Activated naive CD8-positive, alpha-beta T cell treated with anti-CD3 and anti-CD28 coated beads for 36 hours (primary cell): ENCODE measurements around the gene HLA-DPB1. TPM values are rescaled to one million over a fixed set of nuclear protein-coding genes. Genes with fewer than 3 reads are reported as not detected.

Source experiments
- DNase-seq: peaks from one replicate; pipeline ENCODE4 v3.0.0; 2021
- H3K27ac Mint-ChIP-seq: one replicate; pipeline ENCODE4 v1.8.0; 2022; ENCODE audit warnings: mild to moderate bottlenecking, moderate library complexity, mixed read lengths
- H3K27me3 Mint-ChIP-seq: one replicate; pipeline ENCODE4 v1.8.0; 2022; ENCODE audit warnings: mild to moderate bottlenecking, mixed read lengths
- H3K36me3 Mint-ChIP-seq: one replicate; pipeline ENCODE4 v1.8.0; 2021; ENCODE audit warnings: mild to moderate bottlenecking, mixed read lengths
- H3K4me1 Mint-ChIP-seq: one replicate; pipeline ENCODE4 v1.8.0; 2021; ENCODE audit warnings: mixed read lengths
- H3K4me3 Mint-ChIP-seq: one replicate; pipeline ENCODE4 v1.8.0; 2022; ENCODE audit warnings: mild to moderate bottlenecking, moderate library complexity, mixed read lengths
- H3K9me3 Mint-ChIP-seq: one replicate; pipeline ENCODE4 v1.8.0; 2022; ENCODE audit warnings: mixed read lengths
- total RNA-seq, 2 experiments: library from RNA; stranded (reverse); gene quantifications; one replicate each; pipeline ENCODE4 v1.2.3, GENCODE V29; 2021

The HLA-DPB1 gene
- total RNA-seq: 1 to 10 TPM; 8.2 to 9.3 TPM

DNA sequence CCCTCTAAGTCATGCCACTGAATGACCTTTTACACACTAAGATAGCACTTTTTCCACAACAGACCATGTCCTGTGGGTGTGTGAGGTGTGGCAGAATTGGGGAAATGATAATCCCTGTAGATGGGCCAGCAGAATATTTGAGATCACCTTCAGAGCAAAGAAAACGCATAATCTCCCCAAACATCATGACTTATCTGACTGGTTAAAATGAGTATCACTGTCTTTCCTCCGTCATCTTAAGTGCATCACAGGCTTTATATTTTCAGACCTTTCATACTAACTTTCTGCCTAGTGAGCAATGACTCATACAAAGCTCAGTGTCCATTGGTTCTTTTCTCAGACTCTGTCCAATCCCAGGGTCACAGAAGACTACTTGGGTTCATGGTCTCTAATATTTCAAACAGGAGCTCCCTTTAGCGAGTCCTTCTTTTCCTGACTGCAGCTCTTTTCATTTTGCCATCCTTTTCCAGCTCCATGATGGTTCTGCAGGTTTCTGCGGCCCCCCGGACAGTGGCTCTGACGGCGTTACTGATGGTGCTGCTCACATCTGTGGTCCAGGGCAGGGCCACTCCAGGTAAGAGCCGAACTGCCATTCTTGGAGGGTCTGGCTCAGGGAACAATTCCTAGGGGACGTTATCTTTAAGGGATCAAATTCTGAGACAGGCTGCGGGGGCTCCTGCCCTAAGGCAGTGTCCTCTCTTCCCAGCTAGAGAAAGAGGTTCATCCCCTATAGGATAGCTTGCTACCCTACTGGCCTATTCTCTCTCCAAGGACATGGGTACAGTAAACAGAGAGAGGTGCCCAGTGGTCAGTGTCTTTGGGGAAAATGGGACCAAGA lies at the start of gene HLA-DPB1:
TSS of gene HLA-DPB1 (plus strand) at position 423 of the 838 bp plus-strand sequence. CDS start at position 475, 52 bp downstream.
- H3K4me3 Mint-ChIP-seq: peak within 1 kb of the TSS; percentile 77
- DNase-seq: peak; percentile 8
- peak within 1 kb of the TSS; percentile 68 for H3K27ac Mint-ChIP-seq

DNA sequence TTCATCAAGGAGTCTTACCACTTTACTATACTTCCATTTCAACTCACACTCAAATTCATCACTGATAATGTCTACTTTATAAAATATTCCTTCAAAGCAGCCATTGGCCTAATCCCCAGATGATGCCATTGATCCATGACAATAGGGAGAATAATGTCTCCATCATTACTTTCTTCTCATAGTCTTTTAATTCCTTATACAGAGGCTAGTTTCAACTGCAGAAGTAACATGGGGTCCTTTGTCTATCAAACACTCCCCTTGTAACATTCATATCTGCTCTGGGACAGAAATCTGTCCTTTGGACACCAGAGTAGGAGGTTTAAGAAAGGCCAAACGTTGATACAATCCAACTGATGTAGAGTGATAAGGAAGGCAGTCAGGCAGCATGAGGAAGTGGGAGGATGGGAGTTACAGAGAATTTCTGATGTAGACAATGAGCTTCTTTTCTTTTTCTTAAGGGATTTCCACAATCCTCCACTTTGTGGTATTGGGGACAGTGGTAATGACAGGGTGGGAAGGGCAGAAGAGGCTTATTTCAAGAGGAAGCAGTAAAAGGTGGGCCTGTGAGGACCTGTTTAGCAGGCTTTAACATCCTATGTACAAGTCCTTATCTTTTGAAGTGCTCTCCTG lies 47.5 kb upstream of the HLA-DPB1 start:
- Mint-ChIP-seq H3K9me3 (no peaks in the 10 kb centered on the region), H3K27me3 (peaks cover 48% of the 10 kb centered on the region), H3K4me1 (peaks cover 14% of the 10 kb centered on the region), H3K27ac (peak overlapping the region; percentile 19), H3K4me3 (no peak overlapping the region), H3K36me3 (no peaks in the 10 kb centered on the region)
- DNase-seq: no peak

More for the DNA sequence above, at the start of gene HLA-DPB1:
- Mint-ChIP-seq H3K27me3 (peaks cover 4% of the 10 kb centered on the region), H3K36me3 (no peaks in the 10 kb centered on the region), H3K9me3 (no peaks in the 10 kb centered on the region), H3K4me1 (peaks cover 40% of the 10 kb centered on the region)

DNA sequence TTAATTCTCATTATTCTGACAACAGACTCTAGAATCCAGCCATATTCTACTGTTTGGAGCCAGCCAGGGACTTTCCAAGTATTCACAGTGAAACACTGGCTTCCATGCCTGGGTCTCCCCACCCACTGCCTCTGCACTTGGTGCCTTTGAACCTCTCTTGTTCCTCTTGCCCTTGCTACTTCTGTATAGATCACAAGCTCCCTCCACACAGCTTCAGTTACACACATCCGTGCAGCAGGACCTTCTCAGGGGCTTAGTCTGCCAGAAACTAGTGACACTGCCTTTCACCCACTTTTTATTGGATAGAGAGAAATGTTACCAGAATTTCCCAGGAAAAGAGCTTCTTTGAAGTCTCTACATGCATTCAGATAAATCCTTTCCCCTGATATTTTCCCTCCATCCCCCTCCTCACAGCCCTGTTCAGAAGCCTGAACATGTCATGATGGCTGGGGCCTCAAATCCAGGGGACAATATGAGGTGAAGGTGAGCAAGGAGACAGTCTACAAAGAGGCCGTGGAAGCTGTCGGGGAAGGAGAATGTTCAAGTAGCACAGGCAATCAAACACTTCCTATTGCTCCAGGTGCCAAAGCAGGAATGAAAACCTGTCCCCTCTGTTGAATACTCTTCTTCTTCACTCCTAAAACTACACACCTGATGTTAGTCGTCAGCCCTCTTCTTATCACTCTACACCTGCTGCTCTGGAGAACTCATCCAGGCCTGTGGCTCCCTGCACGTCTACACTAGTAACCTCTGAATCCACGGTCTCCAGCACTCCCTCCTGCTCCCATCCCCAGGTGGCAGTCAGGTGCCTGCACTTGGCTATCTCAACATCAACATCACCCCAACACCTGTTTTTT lies 46.2 kb upstream of the HLA-DPB1 start:
- Mint-ChIP-seq H3K27ac (peak overlapping the region; percentile 81), H3K27me3 (peaks cover 56% of the 10 kb centered on the region), H3K36me3 (peaks cover 1% of the 10 kb centered on the region), H3K9me3 (peaks cover 3% of the 10 kb centered on the region), H3K4me3 (no peak overlapping the region), H3K4me1 (peaks cover 14% of the 10 kb centered on the region)
- no peak for DNase-seq

DNA sequence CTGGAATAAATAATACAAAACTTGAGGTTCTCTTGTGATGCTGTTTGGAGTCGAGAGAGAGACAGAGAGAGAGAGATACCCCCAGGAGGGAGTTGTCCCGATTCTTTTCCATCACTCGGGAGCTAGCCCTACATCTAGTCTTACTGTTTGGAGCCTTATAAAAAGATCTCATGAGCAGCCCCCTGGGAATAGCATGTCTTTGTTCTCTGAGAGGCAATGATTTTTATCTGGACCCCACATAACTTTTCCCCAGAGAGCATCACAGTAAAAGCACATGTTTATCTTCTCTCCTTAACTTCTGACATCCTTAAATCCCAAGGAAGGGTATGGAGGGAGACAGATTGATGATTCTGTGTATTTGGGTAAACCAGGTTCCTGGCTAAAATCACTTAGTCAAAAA lies 45.5 kb upstream of the HLA-DPB1 start:
- peaks cover 7% of the 10 kb centered on the region for H3K9me3 Mint-ChIP-seq
- peaks cover 4% of the 10 kb centered on the region for H3K36me3 Mint-ChIP-seq
- H3K27ac Mint-ChIP-seq: peak overlapping the region; percentile 1
- peaks cover 59% of the 10 kb centered on the region for H3K27me3 Mint-ChIP-seq
- H3K4me3 Mint-ChIP-seq: no peak overlapping the region
- DNase-seq: no peak
- H3K4me1 Mint-ChIP-seq: peaks cover 14% of the 10 kb centered on the region

DNA sequence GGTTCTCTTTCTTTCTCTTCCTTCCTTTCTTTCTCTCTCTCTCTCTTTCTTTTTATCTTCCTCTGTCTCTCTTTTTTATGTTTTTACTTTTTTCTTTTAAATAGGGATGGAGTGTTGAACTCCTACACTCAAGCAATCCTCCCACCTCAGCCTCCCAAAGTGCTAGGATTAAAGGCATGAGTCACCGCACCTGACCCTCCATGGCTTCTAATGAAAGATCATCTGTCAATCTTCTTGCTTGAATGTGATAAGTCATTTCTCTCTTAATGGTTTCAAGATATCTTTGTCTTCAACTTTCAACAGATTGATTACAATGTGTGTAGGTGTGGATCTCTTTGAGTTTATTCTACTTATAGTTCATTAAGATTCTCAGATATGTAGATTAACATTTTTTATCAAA lies 41.2 kb upstream of the HLA-DPB1 start:
- peaks cover 37% of the 10 kb centered on the region for H3K27me3 Mint-ChIP-seq
- no peak for DNase-seq
- H3K27ac Mint-ChIP-seq: no peak overlapping the region
- peaks cover 4% of the 10 kb centered on the region for H3K36me3 Mint-ChIP-seq
- H3K4me3 Mint-ChIP-seq: no peak overlapping the region
- H3K9me3 Mint-ChIP-seq: peaks cover 10% of the 10 kb centered on the region
- no peaks in the 10 kb centered on the region for H3K4me1 Mint-ChIP-seq

DNA sequence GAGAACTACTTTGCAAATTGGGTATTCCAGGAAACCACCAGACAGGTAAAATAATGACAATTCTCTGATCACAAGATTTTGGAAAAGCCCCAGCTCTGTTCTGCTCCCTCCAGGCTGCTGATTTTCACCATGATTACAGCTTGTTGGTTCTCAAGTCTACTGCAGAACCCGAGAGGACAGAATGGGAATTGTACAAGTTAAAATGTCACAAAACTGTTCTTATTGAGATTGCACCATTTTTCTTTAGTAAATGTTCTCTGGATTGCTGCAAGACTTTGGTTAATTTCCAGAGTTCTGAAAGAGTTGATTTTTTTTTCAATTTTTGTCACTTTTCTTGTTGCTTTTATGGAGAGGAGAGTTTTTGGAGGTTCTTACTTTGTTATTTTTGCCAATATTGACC lies 39.3 kb upstream of the HLA-DPB1 start:
- no peaks in the 10 kb centered on the region for H3K4me1 Mint-ChIP-seq
- H3K27me3 Mint-ChIP-seq: peaks cover 32% of the 10 kb centered on the region

DNA sequence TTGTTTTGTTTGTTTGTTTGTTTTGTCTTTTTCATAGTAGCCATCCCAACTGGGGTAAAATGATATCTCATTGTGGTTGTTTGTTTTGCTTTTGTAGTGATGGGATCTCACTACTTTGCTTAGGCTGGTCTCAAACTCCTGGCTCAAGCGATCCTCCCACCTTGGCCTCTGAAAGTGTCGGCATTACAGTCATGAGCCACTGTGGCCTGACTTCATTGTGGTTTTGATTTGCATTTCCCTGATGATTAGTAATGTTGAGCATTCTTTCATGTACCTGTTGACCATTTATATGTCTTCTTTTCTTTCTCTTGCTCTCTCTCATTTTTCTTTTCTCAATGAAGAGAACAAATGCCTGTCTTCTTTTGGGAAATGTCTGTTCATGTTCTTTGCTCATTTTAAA lies 35.6 kb upstream of the HLA-DPB1 start:
- peaks cover 3% of the 10 kb centered on the region for H3K9me3 Mint-ChIP-seq
- no peak overlapping the region for H3K27ac Mint-ChIP-seq
- H3K36me3 Mint-ChIP-seq: no peaks in the 10 kb centered on the region
- no peak overlapping the region for H3K4me3 Mint-ChIP-seq
- no peak for DNase-seq
- peaks cover 12% of the 10 kb centered on the region for H3K27me3 Mint-ChIP-seq
- H3K4me1 Mint-ChIP-seq: no peaks in the 10 kb centered on the region

More for the DNA sequence above, 39.3 kb upstream of the HLA-DPB1 start:
- Mint-ChIP-seq H3K9me3 (peaks cover 10% of the 10 kb centered on the region), H3K4me3 (no peak overlapping the region), H3K36me3 (peaks cover 4% of the 10 kb centered on the region), H3K27ac (no peak overlapping the region)
- no peak for DNase-seq

DNA sequence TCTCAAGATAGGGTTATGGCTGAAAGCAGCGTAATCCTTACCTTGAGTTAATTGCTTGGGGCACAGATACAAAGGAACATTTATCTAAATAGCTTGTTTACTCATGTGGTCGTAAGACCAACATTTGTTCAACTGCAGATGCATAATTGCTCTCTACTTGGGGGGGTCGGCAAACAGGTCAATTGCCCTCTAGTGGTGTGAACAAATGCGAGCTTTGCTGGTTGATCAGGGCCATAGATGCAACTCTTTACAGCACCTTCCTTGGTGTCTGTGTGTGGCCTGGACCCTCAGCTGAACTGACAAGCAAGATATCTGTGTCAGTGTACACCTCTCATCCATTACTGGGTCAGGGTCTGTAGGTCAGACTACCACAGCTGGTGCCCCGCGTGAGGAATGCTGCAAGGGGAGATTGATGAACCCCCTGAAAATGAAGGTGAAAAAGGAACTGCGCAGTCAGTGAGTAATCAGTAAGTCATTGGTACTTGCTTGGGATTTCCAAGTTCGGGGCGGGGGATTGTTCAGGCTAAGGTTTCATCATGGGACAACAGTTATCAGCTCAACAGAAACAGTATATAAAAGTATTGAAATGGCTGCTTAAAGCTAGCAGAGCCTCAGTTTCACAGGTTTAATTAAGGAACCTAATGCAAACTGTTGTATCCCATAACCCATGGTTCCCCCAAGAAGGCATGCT lies 26.3 kb upstream of the HLA-DPB1 start:
- H3K27ac Mint-ChIP-seq: no peak overlapping the region
- peaks cover 45% of the 10 kb centered on the region for H3K27me3 Mint-ChIP-seq
- H3K9me3 Mint-ChIP-seq: no peaks in the 10 kb centered on the region
- H3K4me1 Mint-ChIP-seq: no peaks in the 10 kb centered on the region
- DNase-seq: no peak
- no peaks in the 10 kb centered on the region for H3K36me3 Mint-ChIP-seq
- no peak overlapping the region for H3K4me3 Mint-ChIP-seq

DNA sequence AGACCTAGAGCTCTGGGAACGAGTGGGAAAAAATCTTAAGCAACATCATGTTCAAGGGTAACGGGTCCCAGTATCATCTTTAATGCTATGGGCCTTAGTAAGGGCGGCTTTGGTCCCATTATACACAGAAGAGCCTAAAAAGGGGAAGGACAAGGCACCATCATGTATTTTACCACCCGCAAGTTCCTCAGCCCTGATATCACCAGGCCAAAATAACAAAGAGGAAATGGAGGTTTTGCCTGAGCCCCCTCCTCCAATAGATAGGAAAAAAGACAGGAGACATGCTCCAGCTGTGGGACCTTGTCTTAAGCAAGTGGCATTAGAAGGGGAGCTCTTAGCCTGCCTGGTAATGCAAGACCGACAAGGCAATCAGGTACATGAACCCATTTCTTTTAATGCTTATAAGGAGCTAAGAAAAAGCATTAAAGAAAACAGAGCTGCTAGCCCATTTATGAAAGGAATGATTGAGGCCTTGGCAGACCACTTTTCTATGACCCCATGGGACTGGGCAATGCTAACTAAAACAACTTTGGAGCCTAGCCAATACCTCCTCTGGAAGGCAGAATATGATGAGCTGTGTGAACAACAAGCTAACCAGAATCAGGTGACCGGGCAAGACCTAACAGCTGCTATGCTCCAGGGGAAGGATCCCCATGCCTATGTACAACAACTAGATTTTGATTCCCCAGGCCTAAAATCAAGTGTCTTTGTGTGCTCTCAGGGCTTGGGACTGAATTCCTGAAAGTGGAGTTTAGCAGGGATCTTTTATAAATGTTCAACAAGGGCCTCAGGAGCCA lies 25.6 kb upstream of the HLA-DPB1 start:
- H3K9me3 Mint-ChIP-seq: no peaks in the 10 kb centered on the region

DNA sequence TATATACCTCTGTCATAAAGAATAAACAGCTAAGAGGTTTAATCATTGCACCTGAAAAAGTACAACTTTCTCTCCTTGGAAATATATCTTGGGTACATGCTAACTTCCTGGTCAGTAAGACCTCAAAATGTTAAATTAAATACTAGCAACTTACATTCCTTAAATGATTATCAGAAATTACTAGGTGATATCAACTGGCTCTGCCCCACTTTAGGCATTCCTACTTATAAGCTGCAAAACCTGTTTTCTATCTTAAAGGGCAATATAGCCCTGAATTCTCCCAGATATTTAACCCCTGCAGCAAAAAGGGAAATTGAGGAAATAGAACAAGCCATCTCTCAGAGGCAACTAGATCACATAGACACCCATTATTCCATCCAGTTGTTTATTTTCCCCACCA lies 23.2 kb upstream of the HLA-DPB1 start:
- no peak overlapping the region for H3K4me3 Mint-ChIP-seq
- H3K27ac Mint-ChIP-seq: no peak overlapping the region
- H3K27me3 Mint-ChIP-seq: peaks cover 36% of the 10 kb centered on the region
- H3K9me3 Mint-ChIP-seq: no peaks in the 10 kb centered on the region
- no peaks in the 10 kb centered on the region for H3K4me1 Mint-ChIP-seq
- no peak for DNase-seq
- no peaks in the 10 kb centered on the region for H3K36me3 Mint-ChIP-seq

More for the DNA sequence above, 25.6 kb upstream of the HLA-DPB1 start:
- Mint-ChIP-seq H3K4me1 (no peaks in the 10 kb centered on the region), H3K36me3 (no peaks in the 10 kb centered on the region), H3K27ac (no peak overlapping the region), H3K27me3 (peaks cover 46% of the 10 kb centered on the region), H3K4me3 (no peak overlapping the region)
- DNase-seq: no peak

DNA sequence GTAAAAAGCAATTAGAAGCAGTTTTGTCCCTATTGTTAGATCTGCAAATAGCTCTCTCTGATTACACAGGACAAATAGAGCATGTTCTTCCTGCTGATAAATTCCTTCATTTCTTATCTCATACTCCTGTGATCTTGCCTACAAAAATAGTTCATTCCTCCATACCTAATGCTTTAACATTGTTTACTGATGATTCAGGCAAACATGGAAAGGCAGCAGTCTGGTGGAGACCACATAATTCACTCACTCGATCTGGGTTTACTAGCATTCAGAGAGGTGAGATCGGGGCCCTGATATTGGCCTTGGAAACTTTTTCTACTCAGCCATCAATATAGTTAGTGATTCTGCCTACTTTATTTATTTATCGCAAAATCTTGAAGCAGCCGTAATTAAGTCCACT lies 22.6 kb upstream of the HLA-DPB1 start:
- H3K4me1 Mint-ChIP-seq: no peaks in the 10 kb centered on the region
- H3K4me3 Mint-ChIP-seq: no peak overlapping the region
- no peaks in the 10 kb centered on the region for H3K9me3 Mint-ChIP-seq
- no peaks in the 10 kb centered on the region for H3K36me3 Mint-ChIP-seq
- DNase-seq: no peak
- peaks cover 30% of the 10 kb centered on the region for H3K27me3 Mint-ChIP-seq
- no peak overlapping the region for H3K27ac Mint-ChIP-seq

DNA sequence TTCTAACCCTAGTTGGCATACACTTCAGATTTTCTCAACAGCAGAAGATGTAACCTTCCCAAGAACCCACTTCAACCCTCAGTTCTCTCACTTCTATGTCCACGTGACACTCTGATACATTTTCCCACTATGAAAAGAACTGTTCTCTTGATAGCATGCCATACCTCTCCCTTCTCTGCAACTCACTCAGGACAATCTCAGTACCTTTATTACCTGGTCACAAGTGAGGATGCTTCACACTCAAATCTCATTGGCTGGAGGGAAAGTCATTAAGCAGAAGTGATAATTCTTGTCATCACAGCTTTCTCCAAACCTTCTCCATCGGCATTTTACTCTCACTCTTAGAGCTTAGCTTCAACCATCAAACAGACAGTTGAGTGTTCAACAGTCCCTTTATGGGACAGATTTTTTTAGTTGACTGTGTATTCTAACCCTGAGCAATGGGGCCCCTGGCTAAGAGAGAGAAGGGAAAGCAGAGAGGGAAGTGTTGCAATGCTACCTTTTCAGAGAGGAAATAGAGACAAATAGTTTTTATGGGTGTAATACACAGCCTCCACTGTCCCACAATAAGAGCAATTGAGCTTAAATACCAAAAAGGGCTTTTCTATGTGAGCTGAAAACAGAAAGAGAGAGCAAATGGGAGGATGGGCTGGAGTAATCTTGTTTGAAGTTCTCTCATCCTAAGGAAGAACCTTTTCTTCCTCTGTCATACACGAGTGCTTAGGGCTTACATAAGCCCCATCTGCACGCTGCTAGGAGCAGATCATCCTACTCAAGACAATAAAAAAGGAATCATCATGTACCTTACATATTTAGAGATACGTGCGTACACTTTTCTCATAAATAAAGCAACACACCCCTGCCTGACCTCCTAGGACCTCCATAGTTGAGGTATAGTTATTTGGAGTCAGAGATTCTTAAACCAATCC lies 18.3 kb upstream of the HLA-DPB1 start:
- DNase-seq: no peak
- Mint-ChIP-seq H3K27me3 (peaks cover 11% of the 10 kb centered on the region), H3K9me3 (no peaks in the 10 kb centered on the region), H3K4me3 (no peak overlapping the region), H3K4me1 (no peaks in the 10 kb centered on the region), H3K27ac (no peak overlapping the region), H3K36me3 (no peaks in the 10 kb centered on the region)

DNA sequence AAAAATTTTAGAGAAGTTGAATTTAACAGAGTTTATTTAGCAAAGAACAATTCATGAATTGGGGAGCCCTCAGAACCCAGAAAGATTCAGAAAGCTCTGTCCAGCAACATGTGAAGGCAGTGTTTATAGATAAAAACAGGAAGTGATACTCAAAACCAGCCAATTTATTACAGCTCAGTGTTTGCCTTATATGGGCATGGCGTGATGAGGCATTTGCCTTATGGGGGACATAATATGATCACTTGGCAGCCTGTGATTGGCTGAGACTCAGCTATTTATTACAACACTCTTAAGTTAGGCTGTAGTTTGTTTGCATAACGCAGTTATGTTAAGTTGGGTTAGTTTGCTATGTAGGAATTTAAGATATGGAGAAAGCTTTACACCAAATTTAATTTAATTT lies 13.8 kb upstream of the HLA-DPB1 start:
- Mint-ChIP-seq H3K36me3 (no peaks in the 10 kb centered on the region), H3K4me1 (peaks cover 4% of the 10 kb centered on the region), H3K4me3 (no peak overlapping the region), H3K27me3 (peaks cover 7% of the 10 kb centered on the region), H3K9me3 (no peaks in the 10 kb centered on the region), H3K27ac (no peak overlapping the region)
- DNase-seq: no peak
